Fibroblast of skin of right biceps (primary cell): Measurements from ENCODE around the gene MEIS3.

Experiments used
- DNase-seq: peaks from one replicate; pipeline ENCODE4 v3.0.0-alpha.2; 2013

MEIS3 gene

GRCh38 chr19:47435196-47435595 is 15.9 kb upstream of the MEIS3 start:
- DNase-seq = no peak

- no peak for DNase-seq
Measured at GRCh38 chr19:47434088-47434487, 14.8 kb upstream of the MEIS3 start.

- DNase-seq = peak; percentile 51
Measured at GRCh38 chr19:47433121-47433520, 13.8 kb upstream of the MEIS3 start.

- no peak for DNase-seq
Measured at GRCh38 chr19:47432499-47432898, 13.2 kb upstream of the MEIS3 start.

GRCh38 chr19:47432091-47432490 is 12.8 kb upstream of the MEIS3 start:
- DNase-seq = no peak

GRCh38 chr19:47430041-47430802 is 10.9 kb upstream of the MEIS3 start:
- DNase-seq = peak; percentile 54

GRCh38 chr19:47429140-47429793 is 9.9 kb upstream of the MEIS3 start:
- no peak for DNase-seq

GRCh38 chr19:47428177-47428894 is 9.0 kb upstream of the MEIS3 start:
- DNase-seq = peak; percentile 100

- DNase-seq = peak; percentile 63
Measured at GRCh38 chr19:47427241-47428176, 8.2 kb upstream of the MEIS3 start.

- no peak for DNase-seq
Measured at GRCh38 chr19:47423203-47423882, 4.0 kb upstream of the MEIS3 start.

- no peak for DNase-seq
Measured at GRCh38 chr19:47422417-47423163, 3.3 kb upstream of the MEIS3 start.

GRCh38 chr19:47421844-47422395 is 2.6 kb upstream of the MEIS3 start:
- DNase-seq = peak; percentile 83

- no peak for DNase-seq
Measured at GRCh38 chr19:47421244-47421786, 2.0 kb upstream of the MEIS3 start.

GRCh38 chr19:47419789-47420188 is 462 bp upstream of the MEIS3 start:
- DNase-seq = no peak

GRCh38 chr19:47418692-47419029 is 666 bp downstream of the MEIS3 start:
- peak; percentile 19 for DNase-seq

GRCh38 chr19:47417746-47418691 is 1.3 kb downstream of the MEIS3 start:
- no peak for DNase-seq

- no peak for DNase-seq
Measured at GRCh38 chr19:47417107-47417745, 2.1 kb downstream of the MEIS3 start.

- DNase-seq = no peak
Measured at GRCh38 chr19:47416643-47416985, 2.7 kb downstream of the MEIS3 start.

GRCh38 chr19:47415953-47416642 is 3.2 kb downstream of the MEIS3 start:
- DNase-seq = no peak
